ENCODE data around the gene NUP62. TPM values are rescaled to one million over a fixed set of nuclear protein-coding genes. Genes with fewer than 3 reads are reported as not detected.

Gene NUP62
- total and polyA plus RNA-seq, 2 of the 8 experiments (the other 6 are each of a cell fraction or from before 2014, with no cell fraction given): 50.0 to 107 TPM

GRCh38 chr19:49862391-49863253 lies 66.7 kb downstream of the NUP62 start (continued):
- TF ChIP-seq E2F6 (IDR thresholded peaks at IDR 0.05) (no peak), TBP (IDR thresholded peaks at IDR 0.05; ENCODE audit: low read depth, low read length) (no peak), BCL11A (IDR thresholded peaks at IDR 0.05; ENCODE audit: low read depth in 2 of 2, low read length in 2 of 2) (no peak), EGR1 (IDR thresholded peaks at IDR 0.05; ENCODE audit: borderline replicate concordance, low read depth, low read length) (no peak), CREB1 (IDR thresholded peaks at IDR 0.05) (0 out of 2 replicates have a peak, but pooled peaks have one; percentile 20), MAX (IDR thresholded peaks at IDR 0.05) (no peak; the same call in 1 of the 2 replicates), CTBP2 (IDR thresholded peaks at IDR 0.05; ENCODE audit: borderline replicate concordance, insufficient read depth, insufficient read length, low read length) (no peak), USF2 (IDR thresholded peaks at IDR 0.05; ENCODE audit: low read length) (no peak), TCF12 (IDR thresholded peaks at IDR 0.05; ENCODE audit: low read depth, low read length) (no peak), EP300 (IDR thresholded peaks at IDR 0.05; ENCODE audit: borderline replicate concordance in 1 of 2, low read depth in 2 of 2, low read length in 2 of 2) (no peak), ATF2 (IDR thresholded peaks at IDR 0.05; ENCODE audit: low read length) (no peak), CBX8 (IDR thresholded peaks at IDR 0.05; ENCODE audit: borderline replicate concordance, low read depth, low read length) (no peak), SUZ12 (IDR thresholded peaks at IDR 0.05; ENCODE audit: low read length) (no peak), KDM1A (IDR thresholded peaks at IDR 0.05; ENCODE audit: borderline replicate concordance, low read length) (peak; percentile 96), CEBPB (IDR thresholded peaks at IDR 0.05; ENCODE audit: low read depth, low read length) (no peak), GABPA (IDR thresholded peaks at IDR 0.05; ENCODE audit: borderline replicate concordance, insufficient read depth, low read length) (no peak), RNF2 (IDR thresholded peaks at IDR 0.05; ENCODE audit: borderline replicate concordance, low read depth, low read length, missing control alignments, poor library complexity, severe bottlenecking) (no peak), YY1 (IDR thresholded peaks at IDR 0.05; ENCODE audit: low read depth, low read length) (0 out of 2 replicates have a peak, but pooled peaks have one; percentile 26)

Data from H1 (cell line).